Natural killer cell (primary cell): ENCODE results near the gene EPHA2. TPM values are rescaled to one million over a fixed set of nuclear protein-coding genes. Genes with fewer than 3 reads are reported as not detected.

Source experiments
- ATAC-seq, 3 donors: fragments of 150-1000 bp in 2 of 3; fragments of 200-7000 bp in 1 of 3; cut with Tn5 transposase; 1 replicate in 1 of 3; 2 replicates in 2 of 3; pipeline ENCODE4 v1.10.0; 2021; ENCODE audit warnings: mild to moderate bottlenecking in 2 of 3, moderate library complexity in 2 of 3
- DNase-seq, 2 donors: peaks; one replicate each; pipeline versions ENCODE4 v3.0.0 to v3.0.0-alpha.2; 2013 to 2021; ENCODE audit warnings: mixed read lengths in 1 of 2
- H3K27ac ChIP-seq: one replicate; pipeline ENCODE4 v1.5.1; 2013; ENCODE audit warnings: mild to moderate bottlenecking, low read length
- H3K27me3 ChIP-seq: one replicate; pipeline ENCODE4 v1.6.1; 2013; ENCODE audit warnings: low read length; ENCODE audit not compliant: control insufficient read depth, insufficient read depth
- H3K36me3 ChIP-seq: one replicate; pipeline ENCODE4 v1.6.1; 2013; ENCODE audit warnings: low read length; ENCODE audit not compliant: control insufficient read depth, insufficient read depth
- H3K4me1 ChIP-seq: one replicate; pipeline ENCODE4 v1.6.1; 2013; ENCODE audit warnings: low read length; ENCODE audit not compliant: control insufficient read depth, insufficient read depth
- H3K4me3 ChIP-seq: one replicate; pipeline ENCODE4 v1.5.1; 2013; ENCODE audit warnings: low read length
- H3K9me3 ChIP-seq: one replicate; pipeline ENCODE4 v1.6.1; 2013; ENCODE audit warnings: low read length; ENCODE audit not compliant: control insufficient read depth, insufficient read depth
- H3K27ac Mint-ChIP-seq, 2 donors: one replicate each; pipeline ENCODE4 v1.8.0; 2022; ENCODE audit warnings: mild to moderate bottlenecking in 2 of 2, mixed read lengths in 2 of 2, moderate library complexity in 1 of 2
- H3K27me3 Mint-ChIP-seq, 2 donors: one replicate each; pipeline ENCODE4 v1.8.0; 2022; ENCODE audit warnings: low read depth in 2 of 2, mixed read lengths in 2 of 2
- H3K36me3 Mint-ChIP-seq: one replicate; pipeline ENCODE4 v1.8.0; 2022; ENCODE audit warnings: mixed read lengths
- H3K4me1 Mint-ChIP-seq, 2 donors: one replicate each; pipeline ENCODE4 v1.8.0; 2022; ENCODE audit warnings: mixed read lengths in 2 of 2
- H3K4me3 Mint-ChIP-seq: one replicate; pipeline ENCODE4 v1.8.0; 2022; ENCODE audit warnings: mild to moderate bottlenecking, moderate library complexity, mixed read lengths
- H3K9me3 Mint-ChIP-seq, 2 donors: one replicate each; pipeline ENCODE4 v1.8.0; 2022; ENCODE audit warnings: mixed read lengths in 2 of 2
- CTCF ChIP-seq: fragments of 200-600 bp; IDR thresholded peaks from one replicate; pipeline ENCODE4 v1.8.0; 2022; ENCODE audit warnings: antibody characterized with exemption
- WGBS: methylation state at CpG from one replicate; pipeline ENCODE4 v1.1.7; 2013; ENCODE audit warnings: missing lambda C conversion rate; ENCODE audit not compliant: insufficient coverage; 5-methylcytosine and 5-hydroxymethylcytosine counted together
- intact Hi-C: fragments of 100-400 bp; cut with micrococcal nuclease; formaldehyde crosslinking; loops from one replicate; pipeline ENCODE4 v1.14.2; 2022
- total RNA-seq, 4 donors: library from RNA; stranded (reverse); fragments of 120-200 nt in 1 of 4; gene quantifications; one replicate each; pipeline versions ENCODE4 v1.2.3 to v1.2.4, GENCODE V29; 2013 to 2022

Gene EPHA2
- total RNA-seq, 3 donors from 2014 or later (not counting 1 experiment from before 2014, with no cell fraction given), result 0.13 TPM; not detected in 2

- intact Hi-C loops, result no loop called here
- Mint-ChIP-seq H3K27me3 (peaks cover 0 to 15% of the 10 kb centered on the region in 2 donors), H3K36me3 (no peaks in the 10 kb centered on the region), H3K4me3 (no peak overlapping the region), H3K9me3 (no peaks in the 10 kb centered on the region), H3K27ac (no peak overlapping the region), H3K4me1 (peaks cover 13 to 14% of the 10 kb centered on the region in 2 donors)
- 88% methylated on average over 23 of the region's 23 CpGs for WGBS
- H3K4me1 ChIP-seq, result peaks cover 12% of the 10 kb centered on the region
- no peaks in the 10 kb centered on the region for H3K27me3 ChIP-seq
- DNase-seq (no peak), ATAC-seq (no peak)
- no peak for TF ChIP-seq CTCF
- no peaks in the 10 kb centered on the region for H3K9me3 ChIP-seq
- H3K36me3 ChIP-seq, result no peaks in the 10 kb centered on the region
- no peak overlapping the region for H3K27ac ChIP-seq
- no peak overlapping the region for H3K4me3 ChIP-seq
Measured at GRCh38 chr1:16114527-16115467, 41.1 kb downstream of the EPHA2 start.

GRCh38 chr1:16112596-16113555, 43.0 kb downstream of the EPHA2 start:
- Mint-ChIP-seq H3K4me3 (no peak overlapping the region), H3K4me1 (peaks cover 13 to 18% of the 10 kb centered on the region in 2 donors), H3K36me3 (peaks cover 5% of the 10 kb centered on the region), H3K9me3 (peaks cover 0 to 3% of the 10 kb centered on the region in 2 donors), H3K27me3 (peaks cover 4 to 20% of the 10 kb centered on the region in 2 donors), H3K27ac (no peak overlapping the region)
- no peak overlapping the region for H3K4me3 ChIP-seq
- peaks cover 15% of the 10 kb centered on the region for H3K9me3 ChIP-seq
- H3K27ac ChIP-seq, result no peak overlapping the region
- H3K36me3 ChIP-seq, result no peaks in the 10 kb centered on the region
- intact Hi-C loops, result no loop called here
- DNase-seq (no peak), ATAC-seq (no peak)
- no peak for TF ChIP-seq CTCF
- no peaks in the 10 kb centered on the region for H3K27me3 ChIP-seq
- WGBS, result 87% methylated on average over 14 of the region's 14 CpGs
- peaks cover 17% of the 10 kb centered on the region for H3K4me1 ChIP-seq

DNA sequence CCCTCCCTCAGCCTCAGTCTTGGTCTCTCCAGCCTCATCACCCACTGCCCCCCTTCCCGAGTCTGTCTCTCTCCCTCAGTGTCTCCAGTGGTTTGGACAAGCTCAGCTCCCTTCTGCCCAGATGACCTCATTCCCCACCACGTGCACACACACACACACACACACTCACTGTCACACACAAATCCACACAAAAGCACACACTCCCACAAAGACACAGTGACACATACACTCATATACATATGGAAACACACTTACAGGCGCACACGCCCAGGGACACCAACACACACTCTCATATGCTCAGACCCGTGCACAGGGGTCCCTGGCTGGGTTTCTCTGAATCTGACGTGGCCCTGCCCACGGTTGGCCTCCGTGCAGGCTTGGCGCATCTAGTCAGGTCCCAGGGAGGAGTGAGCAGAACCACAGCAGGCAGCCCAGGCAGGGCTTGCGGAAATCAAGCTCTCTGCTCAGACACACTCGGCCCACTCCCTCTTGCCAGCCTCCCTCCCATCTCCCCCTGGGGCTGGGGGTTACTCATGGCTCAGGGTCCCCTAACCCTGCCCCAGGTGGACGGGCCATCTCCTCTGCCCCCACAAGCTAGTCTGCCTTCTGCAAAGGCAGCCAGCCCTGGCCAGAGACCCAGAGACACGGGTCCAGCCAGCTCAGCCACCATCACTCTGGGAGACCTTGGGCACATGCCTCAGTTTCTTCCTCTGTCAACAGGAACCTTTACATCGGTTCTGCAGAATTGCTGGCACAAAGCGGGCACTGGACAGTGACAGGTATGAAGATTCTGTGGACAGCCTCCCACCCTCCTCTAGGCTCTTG, 43.9 kb downstream of the EPHA2 start:
- Mint-ChIP-seq H3K27me3 (peaks cover 13 to 24% of the 10 kb centered on the region in 2 donors), H3K9me3 (peaks cover 0 to 4% of the 10 kb centered on the region in 2 donors), H3K4me1 (peaks cover 6 to 10% of the 10 kb centered on the region in 2 donors), H3K36me3 (peaks cover 14% of the 10 kb centered on the region), H3K4me3 (no peak overlapping the region), H3K27ac (peak overlapping the region in 1 of 2 donors; percentile 20)
- intact Hi-C loops, result no loop called here
- peaks cover 9% of the 10 kb centered on the region for H3K4me1 ChIP-seq
- peak in 1 of 3 donors; percentile 22 for ATAC-seq
- no peak overlapping the region for H3K4me3 ChIP-seq
- peaks cover 19% of the 10 kb centered on the region for H3K9me3 ChIP-seq
- H3K27ac ChIP-seq, result no peak overlapping the region
- no peak for DNase-seq
- no peaks in the 10 kb centered on the region for H3K36me3 ChIP-seq
- WGBS, result 82% methylated on average over 15 of the region's 15 CpGs
- no peaks in the 10 kb centered on the region for H3K27me3 ChIP-seq
- no peak for TF ChIP-seq CTCF
